Epithelial cell of prostate (primary cell): Measurements from ENCODE around the gene AIFM3.
"Not testable (repeated sequence)": the region's sequence is repeated elsewhere in the genome, so short reads cannot be mapped to it uniquely, and the experiment has no call there.

Experiments used
- DNase-seq: peaks from one replicate; pipeline ENCODE4 v3.0.0-alpha.2; 2011; ENCODE audit warnings: low read depth, low spot score
- H3K27ac ChIP-seq: fragments of 450-650 bp; 2 replicates; pipeline ENCODE4 v1.5.1; 2017; ENCODE audit warnings: mild to moderate bottlenecking

Gene AIFM3

DNA sequence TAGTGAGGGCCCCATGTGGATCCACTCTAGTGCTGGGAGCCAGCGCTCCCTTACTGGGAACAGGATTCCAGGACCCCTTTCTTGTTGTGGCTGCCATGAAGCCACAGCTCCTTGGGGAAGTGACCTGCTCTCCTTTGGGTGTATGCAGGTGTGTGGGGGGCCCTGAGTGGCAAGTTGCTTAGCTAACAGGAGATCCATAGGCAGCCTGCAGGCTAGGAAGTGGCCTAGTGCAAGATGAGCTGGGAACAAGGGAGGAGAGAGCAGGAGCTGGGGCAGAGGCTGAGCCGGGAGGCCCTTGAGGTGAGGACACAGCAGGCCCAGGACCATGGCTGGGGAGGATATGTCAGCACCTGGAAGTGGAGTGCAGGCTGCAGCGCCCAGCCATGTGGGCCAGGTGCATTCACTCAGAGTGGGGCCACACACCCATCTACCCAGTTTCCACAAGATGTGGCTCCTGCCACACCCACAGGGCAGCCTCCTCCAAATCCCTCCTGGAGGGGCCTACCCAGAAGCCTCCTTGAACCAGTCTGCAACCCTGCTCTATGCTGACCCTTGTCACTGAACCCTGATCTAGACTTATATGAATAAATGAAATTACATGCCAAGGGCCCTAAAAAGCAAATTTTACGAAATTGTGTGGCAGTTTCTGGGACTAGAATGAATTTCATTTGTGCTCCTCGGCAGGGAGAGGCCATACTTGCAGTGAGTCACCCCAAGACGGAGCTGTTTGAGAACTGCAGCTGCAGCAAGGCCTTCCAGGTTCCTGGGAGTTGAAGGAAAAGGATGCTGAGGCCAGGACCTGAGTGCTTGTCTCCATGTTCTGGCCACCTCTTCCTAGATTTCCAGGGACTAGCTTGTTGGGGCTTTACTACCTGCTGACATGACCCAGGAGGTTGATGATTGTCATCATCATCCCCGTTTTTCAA is 31.6 kb downstream of the AIFM3 start:
- no peak for DNase-seq
- H3K27ac ChIP-seq = no peak overlapping the region

DNA sequence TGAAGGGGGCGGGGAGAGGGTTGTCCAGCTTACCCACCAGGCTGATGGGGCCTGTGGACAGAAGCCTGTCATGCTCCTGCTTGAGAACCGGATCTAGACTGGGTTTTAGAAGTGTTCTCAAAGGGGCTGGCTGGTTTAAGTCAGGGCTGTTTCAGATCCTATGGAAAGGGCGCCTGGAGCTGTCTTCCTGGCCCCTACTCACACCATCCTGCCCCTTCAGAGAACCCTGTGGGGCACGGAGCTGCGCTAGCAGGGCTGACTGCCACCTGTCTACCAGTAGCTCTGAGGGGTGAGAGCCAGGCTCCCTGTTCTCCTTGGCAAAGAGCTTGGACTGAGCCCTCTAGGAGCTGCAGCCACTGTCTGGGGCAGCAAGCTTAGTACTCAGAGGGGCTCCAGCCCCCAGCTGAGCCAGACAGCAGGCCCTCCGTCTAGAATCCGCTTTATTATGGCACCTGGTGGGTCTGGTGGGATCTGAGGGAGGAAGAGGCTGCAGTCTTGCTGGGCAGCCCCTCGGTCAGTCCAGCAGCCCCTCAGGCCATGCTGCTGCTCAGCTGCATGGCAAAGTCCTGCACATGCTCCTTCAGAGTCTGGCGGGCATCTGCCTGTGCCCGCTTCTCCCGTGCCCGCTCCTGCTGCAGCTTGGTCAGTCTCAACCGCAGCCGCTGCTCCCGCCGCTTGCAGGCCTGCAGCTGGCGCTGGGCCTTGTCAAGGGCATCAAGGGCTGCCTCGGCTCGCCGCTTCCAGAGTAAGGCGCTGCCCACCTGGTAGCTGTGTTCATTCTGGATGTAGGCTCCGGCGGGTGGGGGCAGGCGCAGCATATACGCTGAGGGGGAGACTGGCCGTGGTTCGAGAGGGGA is 32.5 kb downstream of the AIFM3 start:
- H3K27ac ChIP-seq = no peak overlapping the region
- DNase-seq = no peak

DNA sequence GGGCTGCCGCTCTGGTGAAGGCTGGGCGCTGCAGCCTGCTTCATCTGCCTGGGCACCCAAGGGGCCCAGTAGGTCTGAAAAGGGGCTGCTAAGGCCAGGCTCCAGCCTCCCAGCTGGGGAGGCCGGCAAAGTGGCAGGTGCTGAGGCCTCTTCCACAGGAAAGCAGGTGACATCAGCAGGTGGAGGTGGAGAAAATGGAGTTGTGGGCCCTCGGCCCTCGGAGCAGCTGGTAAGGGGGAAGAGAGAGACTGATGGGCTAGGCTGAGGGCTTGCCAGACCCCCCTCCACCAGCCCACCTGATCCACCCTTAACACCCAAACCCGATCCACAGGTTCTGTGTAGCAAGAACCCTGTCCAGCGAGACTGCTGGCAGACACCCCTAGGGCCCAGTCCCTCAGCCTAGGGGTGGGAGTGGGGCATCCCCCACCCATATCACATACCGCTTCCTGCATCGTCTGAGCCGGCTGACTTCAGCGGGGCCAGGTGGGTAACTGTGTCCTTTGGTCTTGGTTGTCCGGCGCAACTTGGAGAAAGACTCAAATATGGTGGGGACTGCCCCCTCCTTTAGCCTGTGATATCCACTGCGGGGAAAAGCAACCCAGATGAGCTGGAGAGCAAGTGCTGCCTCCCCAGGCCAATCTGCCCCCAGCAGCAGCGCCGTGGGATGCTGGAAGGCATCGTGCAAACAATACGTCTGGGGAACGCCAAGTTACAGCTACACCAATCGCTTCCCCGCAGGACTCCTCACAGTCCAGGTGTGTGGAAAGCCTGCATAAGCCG is 33.3 kb downstream of the AIFM3 start:
- H3K27ac ChIP-seq = no peak overlapping the region

DNA sequence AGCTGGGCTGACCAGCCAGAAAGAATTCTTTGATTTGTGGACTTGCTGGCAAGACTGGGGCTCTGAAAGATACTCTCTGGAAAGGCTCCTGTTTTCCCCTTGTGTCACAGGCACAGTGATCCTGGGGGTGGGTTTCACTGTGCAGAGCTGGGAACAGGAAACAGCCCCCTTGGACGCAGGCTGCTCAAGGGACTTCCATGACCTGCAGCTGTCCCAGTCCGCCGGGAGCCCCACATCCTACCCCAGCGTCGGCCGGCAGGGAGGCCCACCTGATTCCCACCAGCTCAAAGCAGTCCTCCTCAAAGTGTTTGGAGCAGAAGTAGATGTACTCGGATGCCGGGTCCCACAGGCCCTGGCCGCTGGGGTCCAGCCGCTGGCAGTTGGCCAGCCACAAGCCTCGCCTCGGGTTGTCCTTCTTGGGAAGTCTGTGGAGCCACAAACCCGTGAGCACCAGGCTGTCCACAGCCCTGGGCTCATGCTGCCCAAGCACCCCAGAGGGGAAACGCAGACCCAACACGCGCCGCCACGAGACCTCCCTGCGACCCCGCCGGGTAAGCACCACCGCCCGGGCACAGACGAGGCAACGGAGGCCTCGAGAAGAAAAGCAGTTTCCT is 34.0 kb downstream of the AIFM3 start:
- peak overlapping the region; percentile 98 for H3K27ac ChIP-seq
- DNase-seq = no peak

More for the DNA sequence above, 33.3 kb downstream of the AIFM3 start:
- no peak for DNase-seq

DNA sequence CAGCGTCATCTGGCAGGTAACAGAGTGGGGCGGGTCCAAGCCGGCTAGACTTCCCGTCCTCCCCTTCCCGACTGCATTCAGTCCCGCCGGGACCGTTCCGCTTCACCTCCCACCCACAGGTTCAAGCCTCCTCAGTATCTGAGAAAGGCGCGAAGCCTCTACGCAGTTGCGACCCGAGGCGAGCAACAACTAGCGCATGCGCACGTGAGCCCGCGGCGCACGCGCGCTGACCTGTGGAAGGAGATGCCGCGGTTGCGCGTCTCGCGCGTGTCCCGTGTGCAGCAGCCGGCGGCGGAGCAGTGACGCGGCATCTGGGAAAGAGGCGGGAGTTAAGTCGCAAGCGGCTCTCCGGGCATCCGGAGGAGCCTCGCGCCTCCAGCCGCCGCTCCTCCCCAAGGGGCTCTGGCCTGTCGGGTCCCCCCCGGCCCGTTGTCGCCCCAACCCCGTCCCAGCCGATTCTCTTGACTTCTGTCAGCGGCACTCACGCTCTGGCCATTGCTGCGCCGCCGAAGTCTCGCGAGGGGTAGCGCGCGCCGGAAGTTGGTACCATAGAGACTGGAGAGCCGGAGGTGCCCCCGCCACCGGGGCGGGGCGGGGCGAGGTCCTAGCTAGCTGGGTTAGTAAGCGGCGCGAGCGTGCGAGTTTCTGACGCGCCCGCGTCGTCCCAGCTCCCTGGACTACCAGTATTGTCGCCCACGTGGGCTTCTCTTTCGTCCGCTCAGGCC is 34.7 kb downstream of the AIFM3 start, which contains the start of gene THAP7:
Gene THAP7, minus strand, starts transcription at position 518 of the 725 bp plus-strand sequence. Its CDS starts 207 bp downstream, at position 311.
- peak; percentile 79 for DNase-seq
- H3K27ac ChIP-seq = peak within 1 kb of the TSS; percentile 98

DNA sequence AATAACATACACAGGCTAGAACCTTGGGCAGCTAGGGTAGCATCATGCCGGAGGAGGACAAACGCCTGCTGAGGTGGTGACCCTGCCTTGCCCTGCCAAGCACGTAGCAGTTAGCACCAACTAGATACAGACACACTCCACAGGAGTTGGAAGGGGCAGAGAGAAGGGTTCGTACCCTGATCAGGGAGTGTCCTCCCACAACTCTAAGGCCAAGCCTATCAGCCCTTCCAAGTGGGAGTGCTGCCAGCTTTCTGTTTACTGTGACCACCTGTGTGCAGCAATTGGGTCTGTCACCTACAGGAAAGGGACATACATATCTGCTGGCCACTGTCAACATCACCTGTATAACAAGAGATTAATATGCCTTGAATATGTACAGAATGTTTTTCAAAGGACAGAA is 36.7 kb downstream of the AIFM3 start:
- DNase-seq = no peak
- H3K27ac ChIP-seq = no peak overlapping the region

DNA sequence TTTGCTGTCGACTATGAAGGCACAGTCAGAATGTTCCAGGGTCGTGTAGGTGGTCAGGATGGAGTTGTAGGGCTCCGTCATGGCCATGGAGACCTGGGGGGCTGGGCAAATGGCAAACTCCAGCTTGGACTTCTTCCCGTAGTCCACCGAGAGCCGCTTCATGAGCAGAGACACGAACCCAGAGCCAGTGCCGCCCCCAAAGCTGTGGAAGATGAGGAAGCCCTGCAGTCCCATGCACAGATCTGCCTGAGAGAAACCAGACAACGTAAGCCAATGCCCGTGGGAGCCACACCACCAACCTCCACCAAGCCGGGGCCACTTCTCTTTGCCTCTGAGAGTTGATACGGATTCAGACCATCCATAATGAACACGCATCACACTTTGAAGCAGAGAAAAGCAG is 42.2 kb downstream of the AIFM3 start:
- not testable (repeated sequence) for H3K27ac ChIP-seq, DNase-seq

DNA sequence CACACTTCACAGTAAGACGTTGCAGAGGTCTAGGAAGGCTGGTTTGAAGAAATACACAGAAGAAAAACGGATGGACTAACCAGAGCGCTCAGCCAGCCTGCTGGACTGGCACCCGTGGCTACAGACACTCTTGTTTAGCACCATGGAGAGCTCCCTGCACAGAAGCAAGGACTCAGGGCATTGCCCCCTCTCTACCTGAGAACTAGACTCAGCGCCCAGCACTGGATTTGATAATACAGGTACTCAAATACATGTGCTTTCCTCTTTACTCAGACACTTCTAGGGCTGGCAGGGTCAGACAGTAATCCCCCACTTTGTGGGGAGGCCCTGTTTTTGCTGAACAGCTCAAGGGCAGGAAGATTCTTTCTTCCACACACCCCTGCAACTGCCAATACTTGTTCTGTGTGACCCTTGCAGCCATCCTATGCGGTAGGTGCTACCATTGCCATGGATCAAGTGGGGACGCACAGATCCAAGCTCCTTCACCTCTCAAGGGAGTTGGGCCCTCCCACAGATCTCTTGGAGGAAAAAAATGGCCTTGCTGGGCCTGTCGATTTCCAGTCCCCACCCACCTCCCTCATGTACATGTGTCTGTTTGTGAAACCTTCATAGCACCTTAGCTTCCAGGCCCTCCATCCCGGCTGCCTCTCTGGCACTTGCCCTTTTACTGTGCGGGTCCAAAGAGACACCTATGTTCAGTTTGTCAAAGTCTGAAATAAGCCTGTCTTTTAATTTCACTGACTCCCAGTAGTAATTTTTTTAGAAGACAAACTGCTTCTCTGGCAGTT is 42.8 kb downstream of the AIFM3 start:
- DNase-seq = peak; percentile 10
- no peak overlapping the region for H3K27ac ChIP-seq

DNA sequence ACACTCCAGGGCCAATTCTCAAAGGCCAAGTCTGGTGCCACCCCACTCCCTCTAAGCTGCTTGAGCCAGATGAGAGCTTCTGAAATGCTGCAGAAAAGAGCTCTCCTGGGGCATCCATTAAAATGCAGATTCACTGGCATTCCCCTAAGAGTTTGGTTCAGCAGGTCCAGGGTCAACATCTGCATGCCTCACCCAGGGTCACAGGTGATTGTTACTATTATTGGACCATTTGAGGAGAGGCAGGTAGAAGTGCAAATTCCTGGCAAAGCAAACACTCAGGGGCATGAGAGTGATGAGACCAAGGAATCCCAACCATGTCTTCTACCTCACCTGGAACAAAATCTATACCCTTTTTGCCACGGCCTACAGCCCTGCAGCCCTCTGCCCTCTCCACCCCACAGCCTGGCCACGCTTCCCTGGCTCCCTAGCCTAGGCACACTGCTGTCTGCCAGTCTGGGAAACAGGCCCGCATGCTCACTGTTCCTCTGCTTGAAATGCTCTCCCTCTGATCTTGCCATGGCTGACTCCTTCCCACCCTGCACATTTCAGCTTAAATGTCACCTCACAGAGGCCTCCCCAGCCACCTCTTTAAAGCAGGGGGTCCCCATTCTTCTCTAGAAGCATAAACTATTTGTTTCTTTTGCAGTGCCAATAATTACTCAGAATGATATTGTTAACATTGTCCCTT is 43.5 kb downstream of the AIFM3 start:
- no peak overlapping the region for H3K27ac ChIP-seq
- no peak for DNase-seq

DNA sequence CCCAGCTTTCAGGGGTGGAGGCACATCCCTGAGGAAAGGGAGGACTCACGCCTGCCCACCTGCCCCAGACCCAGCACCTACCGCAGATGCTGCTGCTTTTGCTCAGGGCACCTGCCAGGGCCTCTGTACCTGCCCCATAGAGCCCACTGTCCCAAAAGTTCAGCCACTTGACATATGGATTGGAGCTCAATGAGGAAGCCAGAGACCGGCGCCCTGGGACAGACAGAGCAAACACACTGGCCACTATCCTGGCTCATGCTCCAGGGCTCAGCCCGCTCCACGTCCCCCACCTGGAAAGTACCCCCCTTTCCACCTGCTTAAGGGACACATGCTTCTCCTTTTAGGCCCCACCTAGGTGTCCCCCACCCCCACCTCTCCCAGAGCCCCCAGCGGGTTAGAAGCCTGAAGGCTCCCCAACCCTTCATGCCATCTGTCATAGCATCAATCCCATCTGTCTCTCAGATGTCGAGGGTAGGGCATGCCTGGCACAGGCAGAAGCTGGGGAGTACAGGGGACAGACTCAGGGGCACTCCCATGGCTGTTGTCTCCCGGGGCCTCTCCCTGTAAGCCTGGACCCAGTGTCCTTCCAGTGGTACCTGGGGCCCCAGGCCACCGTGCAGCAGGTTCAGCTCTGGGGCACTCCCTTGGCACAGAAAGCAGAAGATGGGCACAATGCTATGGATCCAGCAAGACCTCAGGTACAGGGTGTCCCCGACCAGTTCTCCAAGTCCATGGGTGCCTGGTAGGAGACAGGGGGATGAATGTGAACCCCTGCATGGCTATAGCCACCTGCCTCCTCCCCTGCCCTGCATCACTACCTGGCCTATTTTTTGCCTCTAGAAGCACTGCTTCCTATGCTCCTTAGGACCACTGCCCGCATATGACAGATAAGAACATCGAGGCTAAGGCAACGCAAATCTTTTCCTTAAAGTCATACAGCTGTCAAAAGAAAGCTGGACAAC is 45.7 kb downstream of the AIFM3 start:
- no peak overlapping the region for H3K27ac ChIP-seq
- no peak for DNase-seq

DNA sequence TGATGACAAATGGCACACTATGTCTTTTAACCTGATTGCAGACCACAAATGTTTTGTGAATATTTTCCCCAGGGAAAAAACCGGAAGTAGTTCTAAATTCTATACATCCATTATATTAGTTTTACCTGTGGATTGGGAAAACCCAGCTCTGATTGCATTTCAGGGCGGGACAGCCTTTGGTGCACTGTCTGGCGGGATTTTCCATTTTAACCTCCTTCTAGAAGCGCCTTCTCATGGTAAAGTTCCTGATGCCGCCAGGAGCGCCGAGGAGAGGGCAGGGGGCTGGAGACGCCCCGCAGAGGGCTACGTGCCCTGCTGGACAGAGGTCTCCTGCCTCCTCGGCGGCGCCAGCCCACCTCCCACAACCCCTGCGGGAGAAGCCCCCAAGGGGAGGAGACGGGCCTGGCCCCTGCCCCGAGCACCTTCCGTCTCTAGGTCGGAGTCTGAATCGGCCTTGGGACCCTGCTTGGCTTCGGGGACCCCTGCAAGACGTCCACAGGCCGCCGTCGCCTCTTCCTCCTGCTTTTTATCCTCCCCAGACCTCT is 46.7 kb downstream of the AIFM3 start:
- H3K27ac ChIP-seq = no peak overlapping the region
- DNase-seq = no peak

DNA sequence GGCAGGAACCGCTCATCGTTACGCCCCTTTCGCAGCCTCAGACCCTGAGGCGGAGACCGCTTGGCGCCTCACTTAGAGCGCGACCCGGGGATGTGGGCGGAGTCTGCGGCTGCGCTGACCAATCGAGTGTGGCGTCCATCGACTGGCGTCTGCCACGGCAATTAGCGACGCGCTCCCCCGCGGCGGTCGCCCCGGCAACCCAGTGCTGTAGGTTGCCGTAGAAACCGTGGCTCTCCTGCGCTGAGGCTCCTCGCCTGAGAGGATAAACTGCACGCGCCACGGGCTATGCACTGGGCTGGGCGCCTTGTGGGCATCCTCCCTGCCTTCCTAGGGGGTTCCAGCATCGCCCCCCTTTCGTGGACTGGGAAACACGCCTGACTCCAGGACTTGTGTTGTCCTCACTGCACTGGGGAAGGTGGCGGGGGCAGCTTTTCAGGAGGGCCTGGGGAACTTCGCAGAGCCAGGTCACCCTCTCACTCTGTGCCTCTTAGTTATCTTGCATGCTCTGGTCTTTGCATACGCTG is 47.2 kb downstream of the AIFM3 start:
- no peak overlapping the region for H3K27ac ChIP-seq
- DNase-seq = no peak

DNA sequence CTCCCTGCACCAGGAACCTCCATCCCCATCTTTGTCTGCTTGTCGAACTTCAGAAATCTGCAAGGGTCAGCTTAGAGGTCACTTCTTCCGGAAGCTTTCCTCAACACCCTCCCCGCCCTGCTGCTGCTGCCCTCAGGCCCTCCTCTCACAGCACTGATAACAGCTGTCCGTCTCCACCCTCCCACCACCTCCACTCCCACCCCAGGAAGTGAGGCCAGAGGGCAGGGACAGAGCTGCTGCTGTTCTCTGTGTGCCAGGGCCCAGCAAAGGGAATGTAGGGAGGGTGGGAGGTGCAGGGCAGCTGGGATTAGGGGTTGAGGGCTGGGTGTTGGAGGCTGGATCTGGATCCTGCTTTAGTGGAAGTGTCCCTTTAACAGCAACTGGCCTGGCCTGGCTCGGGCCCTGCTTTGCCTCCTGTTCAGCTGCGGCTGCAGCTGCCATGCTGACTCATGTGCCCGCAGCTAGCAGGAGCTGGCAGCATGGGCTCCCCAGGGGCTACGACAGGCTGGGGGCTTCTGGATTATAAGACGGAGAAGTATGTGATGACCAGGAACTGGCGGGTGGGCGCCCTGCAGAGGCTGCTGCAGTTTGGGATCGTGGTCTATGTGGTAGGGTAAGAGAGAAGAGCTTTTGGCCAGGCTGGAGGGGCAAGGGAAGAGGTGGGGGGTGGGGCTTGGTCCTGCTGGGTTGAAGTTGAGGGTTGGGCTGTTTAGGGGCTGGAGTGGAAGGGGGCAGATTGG is 47.8 kb downstream of the AIFM3 start, which contains the start of gene P2RX6:
Gene P2RX6, plus strand, starts transcription at position 440 of the 740 bp plus-strand sequence. Its CDS starts 10 bp downstream, at position 450.
- DNase-seq = no peak
- H3K27ac ChIP-seq = no peak within 1 kb of the TSS

DNA sequence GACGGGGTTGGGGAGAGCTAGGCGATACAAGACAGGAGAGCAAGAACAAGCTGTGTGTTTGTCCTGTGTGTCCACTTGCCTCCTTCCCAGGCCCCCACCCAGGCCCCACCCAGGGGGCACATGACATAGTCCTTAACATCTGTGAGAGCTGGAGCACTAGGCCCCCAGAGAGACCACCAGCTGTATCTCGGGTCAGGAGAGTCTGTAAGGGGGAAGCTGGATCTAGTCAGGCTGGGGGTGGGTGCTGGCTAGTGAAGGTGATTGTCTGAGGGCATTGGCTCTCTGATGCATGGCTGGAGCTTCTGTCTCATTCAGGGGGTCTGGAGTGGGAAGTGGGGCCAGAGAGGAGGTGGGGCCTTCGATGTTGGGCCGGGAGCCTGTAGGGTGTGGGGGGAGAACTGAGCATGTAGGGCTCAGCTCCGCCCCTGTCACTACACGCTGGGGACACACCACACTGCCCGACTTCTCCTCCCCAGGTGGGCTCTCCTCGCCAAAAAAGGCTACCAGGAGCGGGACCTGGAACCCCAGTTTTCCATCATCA is 48.5 kb downstream of the AIFM3 start:
- H3K27ac ChIP-seq = no peak overlapping the region
- no peak for DNase-seq
